ENCODE measurements around the gene AGMO.

DNA sequence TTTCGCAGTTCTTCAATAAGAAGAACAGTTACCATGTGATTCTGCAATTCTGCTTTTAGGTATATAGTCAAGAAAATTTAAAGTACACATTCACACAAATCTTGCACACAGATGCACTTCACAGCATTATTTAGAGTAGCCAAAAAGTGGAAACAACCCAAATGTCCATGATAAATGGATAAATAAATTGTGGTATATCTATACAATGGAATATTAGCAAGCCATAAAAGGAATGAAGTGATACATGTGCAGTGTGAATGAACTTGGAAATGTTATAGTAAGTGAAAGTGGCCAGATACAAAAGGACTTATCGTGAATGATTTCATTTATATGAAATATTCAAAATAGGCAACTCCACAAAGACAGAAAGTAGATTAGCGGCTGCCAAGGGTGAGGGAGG is 109.1 kb downstream of the AGMO start:
- TF ChIP-seq, protein P1, sequence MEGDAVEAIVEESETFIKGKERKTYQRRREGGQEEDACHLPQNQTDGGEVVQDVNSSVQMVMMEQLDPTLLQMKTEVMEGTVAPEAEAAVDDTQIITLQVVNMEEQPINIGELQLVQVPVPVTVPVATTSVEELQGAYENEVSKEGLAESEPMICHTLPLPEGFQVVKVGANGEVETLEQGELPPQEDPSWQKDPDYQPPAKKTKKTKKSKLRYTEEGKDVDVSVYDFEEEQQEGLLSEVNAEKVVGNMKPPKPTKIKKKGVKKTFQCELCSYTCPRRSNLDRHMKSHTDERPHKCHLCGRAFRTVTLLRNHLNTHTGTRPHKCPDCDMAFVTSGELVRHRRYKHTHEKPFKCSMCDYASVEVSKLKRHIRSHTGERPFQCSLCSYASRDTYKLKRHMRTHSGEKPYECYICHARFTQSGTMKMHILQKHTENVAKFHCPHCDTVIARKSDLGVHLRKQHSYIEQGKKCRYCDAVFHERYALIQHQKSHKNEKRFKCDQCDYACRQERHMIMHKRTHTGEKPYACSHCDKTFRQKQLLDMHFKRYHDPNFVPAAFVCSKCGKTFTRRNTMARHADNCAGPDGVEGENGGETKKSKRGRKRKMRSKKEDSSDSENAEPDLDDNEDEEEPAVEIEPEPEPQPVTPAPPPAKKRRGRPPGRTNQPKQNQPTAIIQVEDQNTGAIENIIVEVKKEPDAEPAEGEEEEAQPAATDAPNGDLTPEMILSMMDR (IDR thresholded peaks at IDR 0.05 in 4 of 5, conservative IDR thresholded peaks at IDR 0.05 in 1 of 5) = no peak
- TF ChIP-seq POLR2A (IDR thresholded peaks at IDR 0.05) = no peak
